ENCODE data around the gene THSD4.

THSD4 gene

GRCh38 chr15:71349736-71350526 is 234.7 kb downstream of the THSD4 start:
- TF ChIP-seq, protein P1, sequence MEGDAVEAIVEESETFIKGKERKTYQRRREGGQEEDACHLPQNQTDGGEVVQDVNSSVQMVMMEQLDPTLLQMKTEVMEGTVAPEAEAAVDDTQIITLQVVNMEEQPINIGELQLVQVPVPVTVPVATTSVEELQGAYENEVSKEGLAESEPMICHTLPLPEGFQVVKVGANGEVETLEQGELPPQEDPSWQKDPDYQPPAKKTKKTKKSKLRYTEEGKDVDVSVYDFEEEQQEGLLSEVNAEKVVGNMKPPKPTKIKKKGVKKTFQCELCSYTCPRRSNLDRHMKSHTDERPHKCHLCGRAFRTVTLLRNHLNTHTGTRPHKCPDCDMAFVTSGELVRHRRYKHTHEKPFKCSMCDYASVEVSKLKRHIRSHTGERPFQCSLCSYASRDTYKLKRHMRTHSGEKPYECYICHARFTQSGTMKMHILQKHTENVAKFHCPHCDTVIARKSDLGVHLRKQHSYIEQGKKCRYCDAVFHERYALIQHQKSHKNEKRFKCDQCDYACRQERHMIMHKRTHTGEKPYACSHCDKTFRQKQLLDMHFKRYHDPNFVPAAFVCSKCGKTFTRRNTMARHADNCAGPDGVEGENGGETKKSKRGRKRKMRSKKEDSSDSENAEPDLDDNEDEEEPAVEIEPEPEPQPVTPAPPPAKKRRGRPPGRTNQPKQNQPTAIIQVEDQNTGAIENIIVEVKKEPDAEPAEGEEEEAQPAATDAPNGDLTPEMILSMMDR (conservative IDR thresholded peaks at IDR 0.05; ENCODE audit: low read depth, low read length): no peak
- no peak for DNase-seq (ENCODE audit: low read depth)
- H3K4me3 ChIP-seq (ENCODE audit: low read length): no peak overlapping the region

- H3K4me3 ChIP-seq (ENCODE audit: low read length): no peak overlapping the region
- DNase-seq (ENCODE audit: low read depth): no peak
- TF ChIP-seq, protein P1 (conservative IDR thresholded peaks at IDR 0.05; ENCODE audit: low read depth, low read length): no peak
Observed at GRCh38 chr15:71350622-71351378, 235.5 kb downstream of the THSD4 start.

- no peak overlapping the region for H3K4me3 ChIP-seq (ENCODE audit: low read length)
- TF ChIP-seq, protein P1 (conservative IDR thresholded peaks at IDR 0.05; ENCODE audit: low read depth, low read length): no peak
- DNase-seq (ENCODE audit: low read depth): no peak
Observed at GRCh38 chr15:71352125-71352524, 236.9 kb downstream of the THSD4 start.

DNA sequence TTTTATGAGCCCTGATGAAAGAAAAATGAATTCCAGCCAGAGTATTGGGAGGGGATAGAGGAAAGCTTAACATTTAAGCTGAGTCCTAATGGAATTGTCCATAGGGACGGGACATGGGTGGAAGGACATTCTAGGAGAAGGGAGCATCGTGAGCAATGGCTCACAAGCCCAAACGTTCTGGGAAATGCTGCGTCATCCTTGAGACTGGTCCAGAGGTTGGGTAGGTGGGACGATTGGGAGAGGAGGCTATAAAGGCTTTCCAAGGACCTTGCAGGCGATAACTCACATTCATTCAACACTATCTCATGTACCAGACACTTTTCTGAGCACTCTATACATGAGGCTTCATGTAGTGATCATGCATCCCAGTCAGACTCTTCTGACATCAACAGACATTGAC is 237.5 kb downstream of the THSD4 start:
- TF ChIP-seq, protein P1 (conservative IDR thresholded peaks at IDR 0.05; ENCODE audit: low read depth, low read length): no peak
- DNase-seq (ENCODE audit: low read depth): no peak
- no peak overlapping the region for H3K4me3 ChIP-seq (ENCODE audit: low read length)

DNA sequence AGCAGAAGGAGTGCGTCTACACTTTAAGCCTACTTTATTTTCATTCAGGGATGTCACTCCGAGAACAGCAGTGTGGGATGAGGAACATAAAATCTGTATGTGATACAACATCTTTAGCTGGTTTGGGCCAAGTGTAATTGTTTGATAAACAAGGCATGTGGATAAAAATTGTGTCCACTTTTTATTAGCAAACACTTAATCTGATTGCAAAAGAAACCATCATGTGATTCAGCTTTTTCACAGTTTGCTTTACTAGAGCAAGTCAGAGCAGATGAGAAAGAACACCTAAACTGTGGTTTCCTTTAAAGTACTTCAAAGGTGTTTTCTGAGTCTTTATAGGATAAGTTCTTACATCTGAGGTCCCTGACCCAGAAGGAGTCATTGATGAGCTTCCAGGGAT is 237.9 kb downstream of the THSD4 start:
- TF ChIP-seq, protein P1 (conservative IDR thresholded peaks at IDR 0.05; ENCODE audit: low read depth, low read length): no peak
- no peak for DNase-seq (ENCODE audit: low read depth)
- no peak overlapping the region for H3K4me3 ChIP-seq (ENCODE audit: low read length)

DNA sequence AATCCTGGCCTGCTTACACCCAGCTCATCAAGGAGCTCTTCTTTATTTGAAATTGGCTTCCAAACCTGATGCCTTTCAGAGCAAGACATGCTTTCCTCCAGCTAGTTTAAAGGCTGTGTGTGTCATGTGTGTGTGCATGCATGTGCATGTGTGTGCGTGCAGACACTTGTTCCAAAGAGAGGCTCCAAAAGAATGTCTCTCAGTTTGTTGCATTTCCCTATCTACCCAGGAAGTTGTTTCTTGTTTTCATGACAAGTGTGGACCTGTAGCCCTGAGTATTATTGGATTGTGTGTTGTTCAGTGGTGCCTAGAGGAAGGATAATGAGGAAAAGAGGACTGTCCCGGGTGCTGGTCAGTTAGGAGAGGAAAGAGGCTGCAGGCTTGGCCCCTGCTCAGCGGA is 240.0 kb downstream of the THSD4 start:
- TF ChIP-seq, protein P1 (conservative IDR thresholded peaks at IDR 0.05; ENCODE audit: low read depth, low read length): no peak
- no peak for DNase-seq (ENCODE audit: low read depth)
- H3K4me3 ChIP-seq (ENCODE audit: low read length): no peak overlapping the region

Data from retinal pigment epithelial cell (primary cell).